Measurements from ENCODE around the gene ZFYVE16.

- TF ChIP-seq, protein P1, sequence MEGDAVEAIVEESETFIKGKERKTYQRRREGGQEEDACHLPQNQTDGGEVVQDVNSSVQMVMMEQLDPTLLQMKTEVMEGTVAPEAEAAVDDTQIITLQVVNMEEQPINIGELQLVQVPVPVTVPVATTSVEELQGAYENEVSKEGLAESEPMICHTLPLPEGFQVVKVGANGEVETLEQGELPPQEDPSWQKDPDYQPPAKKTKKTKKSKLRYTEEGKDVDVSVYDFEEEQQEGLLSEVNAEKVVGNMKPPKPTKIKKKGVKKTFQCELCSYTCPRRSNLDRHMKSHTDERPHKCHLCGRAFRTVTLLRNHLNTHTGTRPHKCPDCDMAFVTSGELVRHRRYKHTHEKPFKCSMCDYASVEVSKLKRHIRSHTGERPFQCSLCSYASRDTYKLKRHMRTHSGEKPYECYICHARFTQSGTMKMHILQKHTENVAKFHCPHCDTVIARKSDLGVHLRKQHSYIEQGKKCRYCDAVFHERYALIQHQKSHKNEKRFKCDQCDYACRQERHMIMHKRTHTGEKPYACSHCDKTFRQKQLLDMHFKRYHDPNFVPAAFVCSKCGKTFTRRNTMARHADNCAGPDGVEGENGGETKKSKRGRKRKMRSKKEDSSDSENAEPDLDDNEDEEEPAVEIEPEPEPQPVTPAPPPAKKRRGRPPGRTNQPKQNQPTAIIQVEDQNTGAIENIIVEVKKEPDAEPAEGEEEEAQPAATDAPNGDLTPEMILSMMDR (tag by site-specific recombination; IDR thresholded peaks at IDR 0.05): no peak
- TF ChIP-seq ZBTB26 (tag by site-specific recombination; optimal IDR thresholded peaks at IDR 0.05) (no peak), PRDM10 (tag by site-specific recombination; IDR thresholded peaks at IDR 0.05) (no peak), ZNF24 (tag by site-specific recombination; IDR thresholded peaks at IDR 0.05) (no peak), ZNF18 (tag by site-specific recombination; IDR thresholded peaks at IDR 0.05) (no peak), ZNF549 (tag by site-specific recombination; IDR thresholded peaks at IDR 0.05) (no peak), ZNF785 (tag by site-specific recombination; IDR thresholded peaks at IDR 0.05) (no peak), ZNF560 (tag by site-specific recombination; IDR thresholded peaks at IDR 0.05; ENCODE audit: borderline replicate concordance) (no peak), MYNN (tag by site-specific recombination; IDR thresholded peaks at IDR 0.05; ENCODE audit: borderline replicate concordance) (no peak), ZNF654 (tag by site-specific recombination; IDR thresholded peaks at IDR 0.05; ENCODE audit: low read depth) (no peak), ZFP37 (tag by site-specific recombination; IDR thresholded peaks at IDR 0.05) (no peak), REST (tag by site-specific recombination; IDR thresholded peaks at IDR 0.05) (no peak), ZNF423 (tag by site-specific recombination; IDR thresholded peaks at IDR 0.05) (no peak), ZNF211 (tag by site-specific recombination; IDR thresholded peaks at IDR 0.05; ENCODE audit: low read depth) (no peak)
Measured at GRCh38 chr5:80502800-80503199, 94.9 kb downstream of the ZFYVE16 start.

All from HEK293 (cell line).